MM.1S (cell line): Measurements from ENCODE around the gene CSF3R.

Experiments
- DNase-seq: peaks from one replicate; pipeline ENCODE4 v3.0.0-alpha.2; 2015
- H2AFZ ChIP-seq: fragments of 300-600 bp; sonication (generic); 2 replicates; pipeline ENCODE4 v1.6.0; 2016; ENCODE audit warnings: antibody characterized with exemption, low read length
- H3F3A ChIP-seq: fragments of 300-600 bp; sonication (generic); 2 replicates; pipeline ENCODE4 v1.6.1; 2016; ENCODE audit warnings: mild to moderate bottlenecking, antibody characterized with exemption, low read length, moderate library complexity, mixed read lengths; ENCODE audit not compliant: insufficient read depth
- H3K27ac ChIP-seq: fragments of 300-600 bp; sonication (generic); 2 replicates; pipeline ENCODE4 v1.5.1; 2016; ENCODE audit warnings: mild to moderate bottlenecking, low read length
- H3K27me3 ChIP-seq: fragments of 300-600 bp; sonication (generic); replicated peaks from 2 replicates; pipeline ENCODE4 v1.6.0; 2016; ENCODE audit warnings: low read length; ENCODE audit not compliant: insufficient read depth
- H3K36me3 ChIP-seq: fragments of 300-600 bp; sonication (generic); replicated peaks from 2 replicates; pipeline ENCODE4 v1.6.1; 2016; ENCODE audit warnings: mild to moderate bottlenecking, low read length, mixed read lengths; ENCODE audit not compliant: insufficient read depth
- H3K4me1 ChIP-seq: fragments of 300-600 bp; sonication (generic); 2 replicates; pipeline ENCODE4 v1.6.1; 2016; ENCODE audit warnings: low read length, mixed read lengths
- H3K4me2 ChIP-seq: fragments of 300-600 bp; sonication (generic); 2 replicates; pipeline ENCODE4 v1.6.0; 2016; ENCODE audit warnings: low read depth, low read length
- H3K4me3 ChIP-seq: fragments of 300-600 bp; sonication (generic); 2 replicates; pipeline ENCODE4 v1.5.1; 2016; ENCODE audit warnings: low read length, mixed read lengths
- H3K79me2 ChIP-seq: fragments of 300-600 bp; sonication (generic); 2 replicates; pipeline ENCODE4 v1.6.1; 2016; ENCODE audit warnings: mixed run types, low read length, mixed read lengths
- H3K9ac ChIP-seq: fragments of 300-600 bp; sonication (generic); 2 replicates; pipeline ENCODE4 v1.6.1; 2016; ENCODE audit warnings: low read length, mixed read lengths
- H3K9me2 ChIP-seq: fragments of 300-600 bp; sonication (generic); replicated peaks from 2 replicates; pipeline ENCODE4 v1.6.1; 2016; ENCODE audit warnings: mild to moderate bottlenecking, low read length, mixed read lengths; ENCODE audit not compliant: insufficient read depth
- H3K9me3 ChIP-seq: fragments of 300-600 bp; sonication (generic); replicated peaks from 2 replicates; pipeline ENCODE4 v1.6.1; 2016; ENCODE audit warnings: mild to moderate bottlenecking, low read length, mixed read lengths; ENCODE audit not compliant: insufficient read depth
- H4K20me1 ChIP-seq: fragments of 300-600 bp; sonication (generic); 2 replicates; pipeline ENCODE4 v1.6.1; 2016; ENCODE audit warnings: mild to moderate bottlenecking, low read length, moderate library complexity, mixed read lengths; ENCODE audit not compliant: insufficient read depth
- CTCF ChIP-seq: fragments of 300-600 bp; sonication (generic); IDR thresholded peaks from 2 replicates; pipeline ENCODE4 v1.5.1; 2016; ENCODE audit warnings: antibody characterized with exemption, low read length, mixed read lengths
- EZH2 ChIP-seq: fragments of 300-600 bp; sonication (generic); optimal IDR thresholded peaks from 2 replicates; pipeline ENCODE3; 2017; ENCODE audit warnings: low read depth, mild to moderate bottlenecking, antibody characterized with exemption, low read length, mixed read lengths
- EZH2phosphoT487 ChIP-seq: fragments of 300-600 bp; sonication (generic); IDR thresholded peaks from 2 replicates; pipeline ENCODE4 v1.6.1; 2018; ENCODE audit warnings: antibody characterized with exemption, low read length

The CSF3R gene

GRCh38 chr1:36453600-36454388, 28.9 kb downstream of the CSF3R start:
- Histone ChIP-seq H3F3A (no peaks in the 10 kb centered on the region), H3K36me3 (no peaks in the 10 kb centered on the region), H3K27ac (no peak overlapping the region), H3K4me2 (no peak overlapping the region), H3K9ac (no peak overlapping the region), H3K79me2 (no peaks in the 10 kb centered on the region), H4K20me1 (no peaks in the 10 kb centered on the region), H3K9me2 (no peaks in the 10 kb centered on the region), H3K27me3 (no peaks in the 10 kb centered on the region), H3K4me3 (no peak overlapping the region), H2AFZ (no peak overlapping the region), H3K4me1 (no peaks in the 10 kb centered on the region), H3K9me3 (no peaks in the 10 kb centered on the region)
- no peak for DNase-seq
- TF ChIP-seq CTCF, result no peak
- no peak for TF ChIP-seq EZH2

- Histone ChIP-seq H3K4me3 (no peak overlapping the region), H3K4me2 (no peak overlapping the region), H3K9ac (no peak overlapping the region), H3K9me2 (no peaks in the 10 kb centered on the region), H3K36me3 (no peaks in the 10 kb centered on the region), H3K9me3 (no peaks in the 10 kb centered on the region), H2AFZ (no peak overlapping the region), H4K20me1 (no peaks in the 10 kb centered on the region), H3K27ac (no peak overlapping the region), H3K79me2 (no peaks in the 10 kb centered on the region), H3K27me3 (no peaks in the 10 kb centered on the region), H3F3A (no peaks in the 10 kb centered on the region), H3K4me1 (no peaks in the 10 kb centered on the region)
- TF ChIP-seq CTCF (no peak), EZH2 (no peak), EZH2phosphoT487 (no peak)
- no peak for DNase-seq
These were observed 29.7 kb downstream of the CSF3R start for GRCh38 chr1:36453051-36453450.

- no peaks in the 10 kb centered on the region for H3K9me3 ChIP-seq
- H3F3A ChIP-seq, result no peaks in the 10 kb centered on the region
- H3K4me1 ChIP-seq, result no peaks in the 10 kb centered on the region
- peak overlapping the region; percentile 74 for H3K4me2 ChIP-seq
- TF ChIP-seq EZH2phosphoT487 (no peak), CTCF (no peak)
- no peak for DNase-seq
- H3K27ac ChIP-seq, result peak overlapping the region; percentile 53; the same call in 1 of the 2 replicates
- no peaks in the 10 kb centered on the region for H4K20me1 ChIP-seq
- H2AFZ ChIP-seq, result peak overlapping the region; percentile 98
- peak overlapping the region; percentile 58 for H3K9ac ChIP-seq
- H3K36me3 ChIP-seq, result no peaks in the 10 kb centered on the region
- no peaks in the 10 kb centered on the region for H3K27me3 ChIP-seq
- H3K9me2 ChIP-seq, result no peaks in the 10 kb centered on the region
- H3K4me3 ChIP-seq, result peak overlapping the region; percentile 61
- no peaks in the 10 kb centered on the region for H3K79me2 ChIP-seq
These were observed 31.8 kb downstream of the CSF3R start for GRCh38 chr1:36450919-36451305.
